Motor neuron (in vitro differentiated cells): ENCODE measurements around the gene PRR7. TPM values are rescaled to one million over a fixed set of nuclear protein-coding genes. Genes with fewer than 3 reads are reported as not detected.

Experiments used
- ATAC-seq, 8 experiments: fragments of 200-7000 bp; cut with Tn5 transposase; replicated peaks in 6 of 8; 2 replicates each; pipeline ENCODE4 v1.8.0; 2021; ENCODE audit warnings: mild to moderate bottlenecking in 8 of 8, moderate library complexity in 8 of 8
- H3K27ac ChIP-seq, 2 donors: fragments of 250-450 bp; sonication (Bioruptor Pico); 2 replicates each; pipeline ENCODE4 v1.9.0; 2021; ENCODE audit warnings: antibody characterized with exemption in 2 of 2, mild to moderate bottlenecking in 2 of 2, moderate library complexity in 1 of 2
- H3K4me1 ChIP-seq, 2 donors: fragments of 250-450 bp; sonication (Bioruptor Pico); replicated peaks in 1 of 2; 2 replicates each; pipeline ENCODE4 v1.6.1; 2021; ENCODE audit warnings: antibody characterized with exemption in 2 of 2, mild to moderate bottlenecking in 2 of 2, moderate library complexity in 1 of 2
- H3K4me3 ChIP-seq, 5 donors: fragments of 250-450 bp; sonication (Bioruptor Pico); 2 replicates each; pipeline ENCODE4 v1.9.0; 2021; ENCODE audit warnings: antibody characterized with exemption in 5 of 5, mild to moderate bottlenecking in 5 of 5, moderate library complexity in 4 of 5
- WGBS, 10 experiments: fragments of 450-650 bp; shearing (Covaris generic); methylation state at CpG; one replicate each; pipeline ENCODE4 v1.0.0; 2022; 5-methylcytosine and 5-hydroxymethylcytosine counted together
- in situ Hi-C, 9 experiments: fragments of 400-800 bp; cut with MboI; loops; one replicate each; pipeline ENCODE4 v1.15.0; 2021; ENCODE audit warnings: low sequenced_read_pairs in 9 of 9, low pct_unique_long_range_greater_than_20kb in 2 of 9; ENCODE audit not compliant: unreplicated experiment in 9 of 9
- total RNA-seq, 8 experiments: library from RNA; unstranded; fragments of 300-600 nt; gene quantifications; 2 replicates each; pipeline versions ENCODE4 v1.2.3 to v1.2.4, GENCODE V29; 2022

PRR7 gene
- total RNA-seq, 8 experiments from 2014 or later: 2.0 to 8.1 (median 3.8) TPM

GRCh38 chr5:177444106-177445051, 2.2 kb upstream of the PRR7 start:
- H3K4me3 ChIP-seq: no peak overlapping the region
- no peak overlapping the region for H3K27ac ChIP-seq
- in situ Hi-C loops: no loop called here
- H3K4me1 ChIP-seq: peaks cover 27 to 33% of the 10 kb centered on the region in 2 donors
- 52 to 100% (median 73%) methylated on average over 1 to 3 of the region's 7 CpGs; no CpG with 5 or more reads in 6 of the 10 experiments for WGBS, 10 experiments
- no peak for ATAC-seq

GRCh38 chr5:177445052-177445916, 1.3 kb upstream of the PRR7 start:
- in situ Hi-C loops: no loop called here
- peaks cover 28 to 33% of the 10 kb centered on the region in 2 donors for H3K4me1 ChIP-seq
- peak overlapping the region in 2 of 5 donors; percentile 53 to 70 for H3K4me3 ChIP-seq
- WGBS, 10 experiments: 45 to 89% (median 66%) methylated on average over 1 to 7 of the region's 10 CpGs
- ATAC-seq: no peak
- no peak overlapping the region for H3K27ac ChIP-seq

- Histone ChIP-seq H3K4me1 (peaks cover 28 to 33% of the 10 kb centered on the region in 2 donors), H3K4me3 (peak overlapping the region; percentile 53 to 90 (median 67)), H3K27ac (no peak overlapping the region)
- no peak for ATAC-seq
- WGBS, 10 experiments: 0 to 47% (median 16%) methylated on average over 1 to 7 of the region's 8 CpGs; no CpG with 5 or more reads in 1 of the 10 experiments
- in situ Hi-C loops: no loop called here
Measured at GRCh38 chr5:177445917-177446199, 756 bp upstream of the PRR7 start.

GRCh38 chr5:177447066-177447610, 524 bp downstream of the PRR7 start:
- in situ Hi-C loops: no loop called here
- WGBS, 10 experiments: no CpG with 5 or more reads among the region's 52 CpGs
- H3K27ac ChIP-seq: peak overlapping the region; percentile 83 to 91

GRCh38 chr5:177447611-177448243, 1.1 kb downstream of the PRR7 start:
- peaks cover 28 to 33% of the 10 kb centered on the region in 2 donors for H3K4me1 ChIP-seq
- H3K27ac ChIP-seq: peak overlapping the region; percentile 83 to 91
- in situ Hi-C loops: no loop called here
- H3K4me3 ChIP-seq: peak overlapping the region; percentile 53 to 90 (median 67)
- peak; percentile 2 to 47 (median 32) for ATAC-seq
- 8 to 53% (median 26%) methylated on average over 1 to 9 of the region's 23 CpGs; no CpG with 5 or more reads in 6 of the 10 experiments for WGBS, 10 experiments

More at GRCh38 chr5:177447066-177447610, 524 bp downstream of the PRR7 start:
- Histone ChIP-seq H3K4me1 (peaks cover 28 to 33% of the 10 kb centered on the region in 2 donors), H3K4me3 (peak overlapping the region; percentile 53 to 90 (median 67))
- ATAC-seq: peak; percentile 30 to 76 (median 66)

- WGBS, 10 experiments: 80 to 100% (median 100%) methylated on average over 1 to 3 of the region's 6 CpGs; no CpG with 5 or more reads in 2 of the 10 experiments
- no peak for ATAC-seq
- in situ Hi-C loops: no loop called here
- H3K4me1 ChIP-seq: peaks cover 28 to 35% of the 10 kb centered on the region in 2 donors
- no peak overlapping the region for H3K4me3 ChIP-seq
- H3K27ac ChIP-seq: no peak overlapping the region
Measured at GRCh38 chr5:177448244-177448950, 1.8 kb downstream of the PRR7 start.

GRCh38 chr5:177449140-177450061, 2.8 kb downstream of the PRR7 start:
- H3K27ac ChIP-seq: no peak overlapping the region
- peaks cover 32 to 41% of the 10 kb centered on the region in 2 donors for H3K4me1 ChIP-seq

GRCh38 chr5:177450667-177451424, 4.2 kb downstream of the PRR7 start:
- Histone ChIP-seq H3K4me1 (peaks cover 27 to 29% of the 10 kb centered on the region in 2 donors), H3K27ac (no peak overlapping the region), H3K4me3 (no peak overlapping the region)
- 63 to 100% (median 92%) methylated on average over 1 to 7 of the region's 10 CpGs; no CpG with 5 or more reads in 3 of the 10 experiments for WGBS, 10 experiments
- in situ Hi-C loops: no loop called here
- no peak for ATAC-seq

More at GRCh38 chr5:177449140-177450061, 2.8 kb downstream of the PRR7 start:
- 80 to 100% (median 93%) methylated on average over 1 to 6 of the region's 18 CpGs; no CpG with 5 or more reads in 5 of the 10 experiments for WGBS, 10 experiments
- in situ Hi-C loops: no loop called here
- ATAC-seq: no peak
- H3K4me3 ChIP-seq: no peak overlapping the region

- H3K4me3 ChIP-seq: no peak overlapping the region
- peaks cover 31 to 33% of the 10 kb centered on the region in 2 donors for H3K4me1 ChIP-seq
- in situ Hi-C loops: no loop called here
- no peak overlapping the region for H3K27ac ChIP-seq
- peak in 1 of 8 experiments; percentile 0 for ATAC-seq
- 67 to 92% (median 78%) methylated on average over 1 to 11 of the region's 17 CpGs; no CpG with 5 or more reads in 4 of the 10 experiments for WGBS, 10 experiments
Measured at GRCh38 chr5:177452688-177453638, 6.3 kb downstream of the PRR7 start.
